ENCODE data around the gene DOCK1.

Gene DOCK1

GRCh38 chr10:127100983-127101615, 195.9 kb downstream of the DOCK1 start:
- ATAC-seq (no peak), DNase-seq (ENCODE audit: low spot score in 2 of 2) (no peak)
- peaks cover 6% of the 10 kb centered on the region for H3K9me3 Mint-ChIP-seq
- H3K4me1 Mint-ChIP-seq = no peaks in the 10 kb centered on the region
- H3K36me3 Mint-ChIP-seq = no peaks in the 10 kb centered on the region
- no peak overlapping the region for H3K27ac Mint-ChIP-seq
- H3K4me3 Mint-ChIP-seq = no peak overlapping the region

- Mint-ChIP-seq H3K9me3 (peaks cover 6% of the 10 kb centered on the region), H3K4me3 (no peak overlapping the region)
- DNase-seq (ENCODE audit: low spot score in 2 of 2) = no peak
Observed at GRCh38 chr10:127102176-127102575, 196.9 kb downstream of the DOCK1 start.

GRCh38 chr10:127115100-127115499, 209.9 kb downstream of the DOCK1 start:
- peaks cover 4% of the 10 kb centered on the region for H3K9me3 Mint-ChIP-seq

More at GRCh38 chr10:127102176-127102575, 196.9 kb downstream of the DOCK1 start:
- H3K4me1 Mint-ChIP-seq = no peaks in the 10 kb centered on the region
- H3K27ac Mint-ChIP-seq = no peak overlapping the region
- no peaks in the 10 kb centered on the region for H3K36me3 Mint-ChIP-seq
- no peak for ATAC-seq

GRCh38 chr10:127117125-127117524, 211.9 kb downstream of the DOCK1 start:
- DNase-seq (ENCODE audit: low spot score in 2 of 2) = no peak
- Mint-ChIP-seq H3K27ac (no peak overlapping the region), H3K4me3 (no peak overlapping the region), H3K9me3 (peaks cover 4% of the 10 kb centered on the region), H3K36me3 (no peaks in the 10 kb centered on the region), H3K4me1 (no peaks in the 10 kb centered on the region)
- no peak for ATAC-seq

More at GRCh38 chr10:127115100-127115499, 209.9 kb downstream of the DOCK1 start:
- no peak overlapping the region for H3K4me3 Mint-ChIP-seq
- no peak overlapping the region for H3K27ac Mint-ChIP-seq
- DNase-seq (ENCODE audit: low spot score in 2 of 2) (no peak), ATAC-seq (no peak)
- no peaks in the 10 kb centered on the region for H3K4me1 Mint-ChIP-seq
- H3K36me3 Mint-ChIP-seq = no peaks in the 10 kb centered on the region

- ATAC-seq (no peak), DNase-seq (ENCODE audit: low spot score in 2 of 2) (no peak)
- peaks cover 4% of the 10 kb centered on the region for H3K9me3 Mint-ChIP-seq
- no peak overlapping the region for H3K4me3 Mint-ChIP-seq
- no peaks in the 10 kb centered on the region for H3K36me3 Mint-ChIP-seq
- H3K4me1 Mint-ChIP-seq = no peaks in the 10 kb centered on the region
- no peak overlapping the region for H3K27ac Mint-ChIP-seq
Observed at GRCh38 chr10:127118034-127118433, 212.8 kb downstream of the DOCK1 start.

GRCh38 chr10:127119936-127120335, 214.7 kb downstream of the DOCK1 start:
- H3K36me3 Mint-ChIP-seq = no peaks in the 10 kb centered on the region
- no peak overlapping the region for H3K4me3 Mint-ChIP-seq
- peaks cover 4% of the 10 kb centered on the region for H3K9me3 Mint-ChIP-seq
- DNase-seq (ENCODE audit: low spot score in 2 of 2) = no peak
- no peak overlapping the region for H3K27ac Mint-ChIP-seq
- no peak for ATAC-seq
- no peaks in the 10 kb centered on the region for H3K4me1 Mint-ChIP-seq

GRCh38 chr10:127122831-127123230, 217.6 kb downstream of the DOCK1 start:
- Mint-ChIP-seq H3K4me1 (no peaks in the 10 kb centered on the region), H3K27ac (no peak overlapping the region), H3K4me3 (no peak overlapping the region), H3K9me3 (peaks cover 4% of the 10 kb centered on the region), H3K36me3 (no peaks in the 10 kb centered on the region)
- DNase-seq (ENCODE audit: low spot score in 2 of 2) = no peak
- no peak for ATAC-seq

GRCh38 chr10:127123626-127124025, 218.4 kb downstream of the DOCK1 start:
- DNase-seq (ENCODE audit: low spot score in 2 of 2) (no peak), ATAC-seq (no peak)
- H3K36me3 Mint-ChIP-seq = no peaks in the 10 kb centered on the region
- no peak overlapping the region for H3K4me3 Mint-ChIP-seq
- H3K9me3 Mint-ChIP-seq = no peaks in the 10 kb centered on the region
- no peaks in the 10 kb centered on the region for H3K4me1 Mint-ChIP-seq
- no peak overlapping the region for H3K27ac Mint-ChIP-seq

GRCh38 chr10:127125331-127125730, 220.1 kb downstream of the DOCK1 start:
- Mint-ChIP-seq H3K9me3 (no peaks in the 10 kb centered on the region), H3K36me3 (no peaks in the 10 kb centered on the region), H3K4me1 (no peaks in the 10 kb centered on the region), H3K4me3 (no peak overlapping the region), H3K27ac (no peak overlapping the region)
- DNase-seq (ENCODE audit: low spot score in 2 of 2) (no peak), ATAC-seq (no peak)

- no peak for DNase-seq (ENCODE audit: low spot score in 2 of 2)
- H3K4me1 Mint-ChIP-seq = no peaks in the 10 kb centered on the region
- H3K4me3 Mint-ChIP-seq = no peak overlapping the region
Observed at GRCh38 chr10:127127822-127128221, 222.6 kb downstream of the DOCK1 start.

GRCh38 chr10:127129104-127129503, 223.9 kb downstream of the DOCK1 start:
- Mint-ChIP-seq H3K27ac (no peak overlapping the region), H3K36me3 (no peaks in the 10 kb centered on the region), H3K4me3 (no peak overlapping the region), H3K4me1 (no peaks in the 10 kb centered on the region), H3K9me3 (no peaks in the 10 kb centered on the region)
- DNase-seq (ENCODE audit: low spot score in 2 of 2) (no peak), ATAC-seq (no peak)

More at GRCh38 chr10:127127822-127128221, 222.6 kb downstream of the DOCK1 start:
- ATAC-seq = no peak
- Mint-ChIP-seq H3K9me3 (no peaks in the 10 kb centered on the region), H3K27ac (no peak overlapping the region), H3K36me3 (no peaks in the 10 kb centered on the region)

GRCh38 chr10:127132451-127132850, 227.2 kb downstream of the DOCK1 start:
- ATAC-seq (no peak), DNase-seq (ENCODE audit: low spot score in 2 of 2) (no peak)
- Mint-ChIP-seq H3K36me3 (no peaks in the 10 kb centered on the region), H3K9me3 (no peaks in the 10 kb centered on the region), H3K27ac (no peak overlapping the region), H3K4me1 (no peaks in the 10 kb centered on the region), H3K4me3 (no peak overlapping the region)

- Mint-ChIP-seq H3K27ac (no peak overlapping the region), H3K9me3 (no peaks in the 10 kb centered on the region), H3K4me1 (no peaks in the 10 kb centered on the region), H3K36me3 (no peaks in the 10 kb centered on the region), H3K4me3 (no peak overlapping the region)
- no peak for DNase-seq (ENCODE audit: low spot score in 2 of 2)
- no peak for ATAC-seq
Observed at GRCh38 chr10:127133225-127133624, 228.0 kb downstream of the DOCK1 start.

GRCh38 chr10:127133672-127134500, 228.7 kb downstream of the DOCK1 start:
- Mint-ChIP-seq H3K4me3 (no peak overlapping the region), H3K4me1 (no peaks in the 10 kb centered on the region), H3K9me3 (no peaks in the 10 kb centered on the region), H3K36me3 (no peaks in the 10 kb centered on the region), H3K27ac (no peak overlapping the region)
- DNase-seq (ENCODE audit: low spot score in 2 of 2) (no peak), ATAC-seq (no peak)

- Mint-ChIP-seq H3K4me3 (no peak overlapping the region), H3K4me1 (no peaks in the 10 kb centered on the region), H3K9me3 (no peaks in the 10 kb centered on the region), H3K27ac (no peak overlapping the region), H3K36me3 (no peaks in the 10 kb centered on the region)
- no peak for ATAC-seq
- DNase-seq (ENCODE audit: low spot score in 2 of 2) = no peak
Observed at GRCh38 chr10:127135844-127136577, 230.8 kb downstream of the DOCK1 start.
